Medulla oblongata (tissue), 1 donor: ENCODE results near the gene GRIK2.
A peak's percentile ranks its signal among the peaks of the same experiment; 100 is the strongest.

ENCODE experiments used
- DNase-seq: peaks from one replicate; pipeline ENCODE4 v3.0.0-alpha.2; 2015; ENCODE audit errors: extremely low spot score

GRIK2 gene

GRCh38 chr6:101537753-101538316, 144.3 kb downstream of the GRIK2 start:
- DNase-seq, result no peak

DNA sequence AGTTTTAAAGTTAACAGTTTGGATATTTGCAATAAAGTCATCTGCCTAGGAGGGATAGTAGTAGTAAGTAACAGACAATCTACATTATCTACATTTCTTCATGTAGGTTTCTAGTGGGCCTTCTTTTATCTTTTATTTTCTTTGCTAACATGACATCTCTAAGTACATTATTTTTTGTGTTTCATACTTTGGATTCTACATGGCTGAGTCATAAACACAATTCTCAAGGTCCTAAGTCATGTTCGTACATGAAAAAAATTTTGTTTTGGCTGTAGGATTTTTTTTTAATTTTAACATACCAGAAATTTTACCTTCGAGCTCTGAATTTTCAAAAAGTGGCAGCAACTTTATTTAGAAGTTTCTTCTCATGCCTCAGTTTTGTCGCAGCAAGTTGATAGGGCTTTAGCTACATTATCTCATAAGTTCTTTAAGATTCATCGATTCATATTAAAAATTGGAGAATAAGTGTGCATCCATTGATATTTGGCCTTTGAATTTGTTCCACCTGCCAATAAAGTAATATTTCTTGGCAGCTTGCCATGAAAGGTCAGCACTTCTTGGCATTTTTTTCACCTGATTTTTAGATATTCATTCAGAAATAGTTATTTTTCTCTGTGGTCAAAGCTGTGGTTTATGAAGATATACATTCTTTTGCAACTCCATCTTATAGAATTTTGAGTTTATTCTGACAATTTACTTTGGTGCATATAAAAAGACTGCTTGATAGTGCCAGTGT, 146.2 kb downstream of the GRIK2 start:
- DNase-seq, result no peak

DNA sequence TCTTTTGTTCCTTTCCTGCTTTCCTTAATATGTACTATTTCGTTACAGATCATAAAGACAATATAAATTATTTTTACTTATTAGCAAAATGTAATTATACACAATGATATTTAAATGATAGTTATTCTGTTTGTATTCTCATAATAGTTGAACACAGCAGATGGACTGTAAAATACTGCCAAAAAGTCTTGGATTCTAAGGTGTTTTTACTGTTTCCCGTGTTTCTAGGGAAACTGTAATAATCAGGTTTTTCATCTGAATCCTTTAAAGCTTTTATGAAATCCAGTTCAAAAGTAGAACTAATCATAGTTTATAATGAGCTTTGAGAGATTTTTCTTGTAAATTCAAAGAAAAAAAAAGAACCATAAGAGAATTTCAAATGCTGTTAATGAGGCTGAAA, 148.4 kb downstream of the GRIK2 start:
- no peak for DNase-seq

GRCh38 chr6:101543796-101544195, 150.3 kb downstream of the GRIK2 start:
- no peak for DNase-seq

- DNase-seq, result no peak
These were observed 150.8 kb downstream of the GRIK2 start for GRCh38 chr6:101544286-101544685.

- DNase-seq, result no peak
These were observed 151.7 kb downstream of the GRIK2 start for GRCh38 chr6:101545191-101545590.

DNA sequence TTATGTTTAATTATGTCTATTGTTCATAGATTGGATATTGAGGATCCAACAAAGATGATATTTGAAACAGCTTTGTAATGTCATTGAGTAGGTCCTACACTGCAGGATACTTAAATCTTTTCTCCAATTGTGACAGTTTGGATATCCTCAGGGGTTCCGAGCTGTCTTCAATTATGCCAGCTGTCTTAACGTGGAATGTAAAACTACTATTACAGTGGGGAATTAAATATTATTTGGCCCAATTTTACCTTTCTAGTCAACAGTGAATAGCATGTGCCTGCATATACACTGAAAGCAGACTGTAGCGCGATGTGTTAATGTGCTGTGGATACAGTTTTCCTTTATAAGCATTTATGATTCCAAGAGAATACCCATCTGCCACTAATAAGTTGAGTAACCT, 156.9 kb downstream of the GRIK2 start:
- DNase-seq, result no peak

DNA sequence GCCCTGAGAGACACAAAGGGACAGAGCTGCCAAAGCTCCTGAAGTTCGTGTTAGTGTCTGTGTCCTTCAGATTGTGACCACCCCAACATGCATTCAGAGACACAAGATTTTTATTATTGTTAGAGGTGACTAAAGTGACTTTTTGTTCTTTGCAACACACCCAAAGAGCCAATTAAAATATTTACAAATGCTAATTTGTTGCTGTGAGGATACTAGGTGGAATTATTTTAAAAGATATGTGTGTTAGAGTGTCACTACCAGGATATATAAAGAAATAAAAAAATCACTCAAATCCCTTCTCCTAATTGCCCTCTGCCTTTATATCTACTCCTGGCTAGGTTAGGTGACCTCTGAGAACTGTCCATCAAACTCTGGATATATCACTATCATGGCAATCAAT, 160.7 kb downstream of the GRIK2 start:
- DNase-seq, result no peak

GRCh38 chr6:101558712-101559111, 165.2 kb downstream of the GRIK2 start:
- DNase-seq, result no peak

DNA sequence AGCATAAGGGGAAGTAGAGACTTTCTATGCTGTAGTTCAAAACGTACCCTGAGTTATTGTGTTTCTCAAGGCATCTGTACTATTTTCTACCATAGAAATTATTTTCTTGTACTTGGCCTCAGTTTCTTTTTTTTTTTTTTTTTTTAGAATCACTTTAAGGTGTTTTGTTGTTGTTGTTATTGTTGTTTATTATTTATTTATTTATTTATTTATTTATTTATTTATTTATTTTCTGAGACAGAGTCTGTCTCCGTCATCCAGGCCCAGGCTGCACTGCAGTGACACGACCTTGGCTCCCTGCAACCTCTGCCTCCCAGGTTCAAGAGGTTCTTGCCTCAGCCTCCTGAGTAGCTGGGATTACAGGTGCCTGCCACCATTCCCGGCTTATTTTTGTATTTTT, 179.1 kb downstream of the GRIK2 start:
- DNase-seq, result no peak

DNA sequence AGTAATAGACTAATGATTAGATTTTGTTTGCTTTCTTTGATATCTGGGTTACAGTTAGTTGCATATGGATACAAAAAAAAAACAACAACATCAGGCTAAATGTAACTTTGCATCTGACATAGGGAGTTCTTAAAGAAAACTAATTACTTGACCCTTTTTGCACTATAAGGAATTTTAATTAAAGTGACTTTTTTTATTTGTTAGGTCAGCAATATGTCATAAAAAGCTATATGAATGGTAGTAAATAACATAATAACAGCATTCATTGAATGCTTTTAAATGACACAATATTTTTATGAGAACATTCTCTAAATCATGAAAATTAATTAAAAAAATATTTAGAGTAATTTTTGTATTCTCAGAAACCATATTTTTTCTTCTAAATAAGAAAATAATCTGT, 183.6 kb downstream of the GRIK2 start:
- no peak for DNase-seq

DNA sequence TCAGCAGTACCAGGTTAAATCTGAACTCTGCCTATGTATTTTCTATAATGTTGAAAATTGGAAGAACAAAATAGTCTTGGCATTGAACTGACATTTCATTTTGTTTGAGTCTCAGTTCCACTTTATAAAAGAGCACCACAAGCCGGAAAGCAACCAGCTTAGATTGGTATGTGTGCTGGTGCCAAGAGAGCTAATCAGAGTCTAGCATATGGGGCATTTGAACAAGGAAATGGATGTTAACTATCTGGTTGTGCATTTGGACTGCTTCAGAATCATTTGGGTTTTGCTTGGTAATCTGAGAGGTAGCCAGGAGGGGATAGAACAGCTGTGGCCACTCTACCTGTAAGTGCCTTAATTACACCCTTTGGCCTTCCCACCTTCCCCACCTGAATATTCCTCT, 184.8 kb downstream of the GRIK2 start:
- no peak for DNase-seq

DNA sequence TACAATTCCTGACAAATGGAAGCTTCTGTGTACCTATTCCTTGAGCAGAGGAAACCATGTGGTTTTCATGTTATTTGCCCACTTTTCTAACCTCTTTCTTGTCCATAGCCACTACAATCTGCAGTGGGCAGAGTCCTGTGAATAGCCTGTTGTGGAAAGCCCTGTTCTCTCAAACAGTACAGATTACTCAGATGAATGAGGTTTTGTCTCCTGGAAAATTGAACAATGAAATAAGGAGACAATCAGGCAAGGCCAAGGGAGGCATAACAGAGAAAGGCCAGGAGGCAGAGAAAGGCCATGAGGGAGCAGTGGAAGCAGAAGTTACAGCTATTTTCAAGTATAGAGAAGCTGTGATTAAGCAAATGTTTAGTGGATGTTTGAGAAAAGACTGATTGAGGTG, 189.3 kb downstream of the GRIK2 start:
- peak; percentile 69 for DNase-seq

DNA sequence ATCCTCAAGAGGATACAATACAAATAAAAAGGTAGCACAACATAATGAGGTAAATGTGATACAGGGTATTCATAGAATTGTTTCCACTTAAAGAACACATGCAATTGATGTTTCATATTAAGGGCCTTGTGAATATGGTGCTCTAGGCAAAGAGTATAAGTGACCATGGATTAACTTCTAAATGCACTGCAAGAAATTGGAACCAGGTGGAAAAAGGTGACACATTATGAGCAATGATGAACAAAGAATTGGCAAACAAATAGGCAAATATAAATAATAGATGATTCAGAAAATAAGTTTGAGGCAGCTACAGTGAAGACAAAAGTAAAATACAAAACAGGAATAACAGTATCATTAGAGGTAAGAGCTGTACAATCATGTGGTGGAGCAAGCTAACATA, 192.0 kb downstream of the GRIK2 start:
- no peak for DNase-seq

GRCh38 chr6:101588343-101588742, 194.8 kb downstream of the GRIK2 start:
- DNase-seq, result no peak

- DNase-seq, result no peak
These were observed 201.8 kb downstream of the GRIK2 start for GRCh38 chr6:101595276-101595675.

DNA sequence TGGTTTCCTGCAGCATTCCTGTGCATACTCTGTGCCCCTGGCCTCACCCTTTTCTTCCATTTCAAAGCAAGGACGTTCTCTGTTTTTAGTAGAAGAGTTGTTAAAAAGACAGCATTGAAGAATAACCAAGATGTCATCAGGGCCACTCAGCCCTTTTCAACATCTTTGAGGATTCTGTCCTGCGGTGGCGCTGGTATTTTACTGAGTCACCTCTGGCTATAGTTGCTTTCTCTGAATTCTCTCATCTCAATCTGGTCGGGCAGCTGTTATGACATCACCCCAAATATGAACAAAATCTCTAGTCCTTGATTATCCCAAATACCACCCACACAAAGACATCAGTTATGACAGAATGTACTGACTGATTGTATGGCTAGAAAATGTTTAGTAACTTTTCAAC, 204.2 kb downstream of the GRIK2 start:
- DNase-seq, result no peak

DNA sequence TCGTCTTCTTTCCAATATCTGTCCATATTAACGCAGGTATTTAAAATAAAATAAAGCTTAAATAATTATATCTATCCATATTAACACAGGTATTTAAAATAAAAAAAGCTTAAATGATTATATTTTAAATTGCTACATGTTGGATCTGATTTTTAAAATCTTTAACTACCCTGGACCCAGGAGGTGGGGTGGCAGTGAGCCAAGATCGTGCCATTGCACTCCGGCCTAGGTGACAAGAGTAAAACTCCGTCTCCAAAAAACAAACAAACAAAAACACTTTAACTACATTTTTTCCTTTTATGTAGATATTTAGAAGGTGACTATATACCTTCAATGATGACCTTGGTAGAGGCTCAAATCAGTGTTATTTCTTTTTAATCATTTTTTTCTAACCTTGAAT, 211.9 kb downstream of the GRIK2 start:
- DNase-seq, result no peak

DNA sequence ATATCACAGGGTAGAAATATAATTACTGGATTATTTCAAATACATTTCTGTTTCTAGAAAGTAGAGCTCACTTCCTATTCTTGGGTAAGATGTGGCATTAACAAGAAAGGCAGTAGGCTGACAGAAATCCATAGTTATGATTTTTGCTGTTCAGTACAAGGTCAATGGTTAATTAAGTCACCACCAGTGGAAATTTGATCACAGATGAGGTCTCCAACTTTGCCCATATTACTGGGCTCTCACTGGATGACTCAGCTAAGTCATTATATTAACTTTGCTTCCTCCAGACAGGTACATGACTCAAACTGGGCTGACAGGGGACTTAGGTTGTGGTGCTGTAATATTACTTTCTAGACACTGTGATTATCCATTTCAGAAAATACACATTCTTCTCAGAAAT, 212.4 kb downstream of the GRIK2 start:
- no peak for DNase-seq

- no peak for DNase-seq
These were observed 213.7 kb downstream of the GRIK2 start for GRCh38 chr6:101607111-101607690.

- no peak for DNase-seq
These were observed 215.2 kb downstream of the GRIK2 start for GRCh38 chr6:101608703-101609102.

- no peak for DNase-seq
These were observed 220.0 kb downstream of the GRIK2 start for GRCh38 chr6:101613556-101613955.

DNA sequence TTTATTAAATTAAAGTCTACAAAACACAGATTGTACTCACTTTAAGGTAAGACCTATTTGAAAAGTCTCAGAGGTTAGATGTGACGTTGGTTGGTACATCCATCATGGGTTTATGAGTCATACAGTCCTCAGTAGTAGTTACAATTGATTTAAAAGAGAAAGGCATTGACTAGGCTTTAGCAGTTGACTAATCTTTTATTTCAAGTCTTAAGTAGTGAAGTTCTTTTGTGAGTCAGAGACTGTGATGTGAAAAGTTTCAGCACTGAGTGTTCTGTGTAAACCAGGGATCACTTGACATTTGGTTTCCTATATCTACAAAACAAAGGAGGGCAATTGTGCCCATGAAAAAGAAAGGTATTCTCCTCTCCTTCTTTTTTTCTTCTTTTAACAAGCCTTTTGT, 221.3 kb downstream of the GRIK2 start:
- no peak for DNase-seq

GRCh38 chr6:101626269-101626668, 232.8 kb downstream of the GRIK2 start:
- DNase-seq, result peak; percentile 32
